Measurements from ENCODE around the gene SAMD8. TPM values are rescaled to one million over a fixed set of nuclear protein-coding genes. Genes with fewer than 3 reads are reported as not detected.
"Not testable (repeated sequence)": the region's sequence is repeated elsewhere in the genome, so short reads cannot be mapped to it uniquely, and the experiment has no call there.

The SAMD8 gene
- total RNA-seq, 1 donor from 2014 or later, result 42.7 TPM

- TF ChIP-seq POLR2A (IDR thresholded peaks at IDR 0.05) (no peak), POLR2AphosphoS5 (IDR thresholded peaks at IDR 0.05; ENCODE audit: insufficient read depth in 1 of 2, low read depth in 1 of 2) (no peak)
- TF ChIP-seq, protein P1, sequence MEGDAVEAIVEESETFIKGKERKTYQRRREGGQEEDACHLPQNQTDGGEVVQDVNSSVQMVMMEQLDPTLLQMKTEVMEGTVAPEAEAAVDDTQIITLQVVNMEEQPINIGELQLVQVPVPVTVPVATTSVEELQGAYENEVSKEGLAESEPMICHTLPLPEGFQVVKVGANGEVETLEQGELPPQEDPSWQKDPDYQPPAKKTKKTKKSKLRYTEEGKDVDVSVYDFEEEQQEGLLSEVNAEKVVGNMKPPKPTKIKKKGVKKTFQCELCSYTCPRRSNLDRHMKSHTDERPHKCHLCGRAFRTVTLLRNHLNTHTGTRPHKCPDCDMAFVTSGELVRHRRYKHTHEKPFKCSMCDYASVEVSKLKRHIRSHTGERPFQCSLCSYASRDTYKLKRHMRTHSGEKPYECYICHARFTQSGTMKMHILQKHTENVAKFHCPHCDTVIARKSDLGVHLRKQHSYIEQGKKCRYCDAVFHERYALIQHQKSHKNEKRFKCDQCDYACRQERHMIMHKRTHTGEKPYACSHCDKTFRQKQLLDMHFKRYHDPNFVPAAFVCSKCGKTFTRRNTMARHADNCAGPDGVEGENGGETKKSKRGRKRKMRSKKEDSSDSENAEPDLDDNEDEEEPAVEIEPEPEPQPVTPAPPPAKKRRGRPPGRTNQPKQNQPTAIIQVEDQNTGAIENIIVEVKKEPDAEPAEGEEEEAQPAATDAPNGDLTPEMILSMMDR (IDR thresholded peaks at IDR 0.05), result no peak
- no peak for DNase-seq (ENCODE audit: extremely low spot score in 2 of 2)
- Histone ChIP-seq H3K27ac (peak overlapping the region; percentile 99), H3K9me3 (no peaks in the 10 kb centered on the region), H3K27me3 (no peaks in the 10 kb centered on the region), H3K4me1 (peaks cover 61% of the 10 kb centered on the region), H3K4me3 (peak overlapping the region; percentile 62 to 94), H3K36me3 (peaks cover 6 to 40% of the 10 kb centered on the region in 2 donors)
- intact Hi-C loops (cut with DNase I), result no loop called here
Observed at GRCh38 chr10:75211007-75211691, 99.7 kb downstream of the SAMD8 start.

- Histone ChIP-seq H3K27me3 (no peaks in the 10 kb centered on the region), H3K9me3 (no peaks in the 10 kb centered on the region), H3K4me3 (peak overlapping the region; percentile 62 to 94), H3K4me1 (peaks cover 73% of the 10 kb centered on the region), H3K36me3 (peaks cover 6 to 52% of the 10 kb centered on the region in 2 donors), H3K27ac (peak overlapping the region; percentile 99)
- TF ChIP-seq POLR2AphosphoS5 (IDR thresholded peaks at IDR 0.05; ENCODE audit: insufficient read depth in 1 of 2, low read depth in 1 of 2), result no peak
- no peak for TF ChIP-seq POLR2A (IDR thresholded peaks at IDR 0.05)
- TF ChIP-seq, protein P1 (IDR thresholded peaks at IDR 0.05), result no peak
- DNase-seq (ENCODE audit: extremely low spot score in 2 of 2), result no peak
- intact Hi-C loops (cut with DNase I), result no loop called here
Observed at GRCh38 chr10:75212343-75212742, 100.9 kb downstream of the SAMD8 start.

- peaks cover 46% of the 10 kb centered on the region for H3K4me1 ChIP-seq
- no peak overlapping the region for H3K27ac ChIP-seq
- H3K4me3 ChIP-seq, result no peak overlapping the region
- peaks cover 0 to 86% of the 10 kb centered on the region in 2 donors for H3K36me3 ChIP-seq
- H3K9me3 ChIP-seq, result no peaks in the 10 kb centered on the region
- intact Hi-C loops (cut with DNase I), result loop anchor here (10.0 kb wide), 1 partner anchor 395 kb away; the partner anchor contains the start of gene KAT6B
- no peaks in the 10 kb centered on the region for H3K27me3 ChIP-seq
- no peak for DNase-seq (ENCODE audit: extremely low spot score in 2 of 2)
- TF ChIP-seq, protein P1 (IDR thresholded peaks at IDR 0.05), result no peak
- no peak for TF ChIP-seq POLR2A (IDR thresholded peaks at IDR 0.05)
- TF ChIP-seq POLR2AphosphoS5 (IDR thresholded peaks at IDR 0.05; ENCODE audit: insufficient read depth in 1 of 2, low read depth in 1 of 2), result no peak
Observed at GRCh38 chr10:75220274-75220673, 108.8 kb downstream of the SAMD8 start.

DNA sequence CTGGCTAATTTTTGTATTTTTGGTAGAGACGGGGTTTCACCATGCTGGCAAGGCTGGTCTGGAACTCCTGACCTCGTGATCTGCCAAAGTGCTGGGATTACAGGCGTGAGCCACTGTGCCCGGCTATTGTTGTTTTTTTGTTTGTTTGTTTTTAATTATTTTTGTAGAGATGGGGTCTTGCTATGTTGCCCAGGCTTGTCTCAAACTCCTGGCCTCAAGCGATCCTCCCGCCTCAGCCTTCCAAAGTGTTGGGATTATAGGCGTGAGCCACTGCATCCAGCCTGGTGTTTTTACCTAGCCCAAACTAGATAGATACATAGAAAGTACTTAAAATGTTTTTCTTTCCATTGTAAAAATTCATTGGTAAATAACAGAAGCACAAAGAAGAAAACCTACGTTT lies 110.0 kb downstream of the SAMD8 start:
- not testable (repeated sequence) for H3K27ac ChIP-seq; H3K9me3 ChIP-seq; H3K27me3 ChIP-seq; H3K4me3 ChIP-seq; DNase-seq (ENCODE audit: extremely low spot score in 2 of 2)
- Histone ChIP-seq H3K36me3 (peaks cover 0 to 73% of the 10 kb centered on the region in 2 donors), H3K4me1 (peaks cover 46% of the 10 kb centered on the region)
- intact Hi-C loops (cut with DNase I), result loop anchor here (10.0 kb wide), 1 partner anchor 397 kb away; the partner anchor contains the start of gene KAT6B

DNA sequence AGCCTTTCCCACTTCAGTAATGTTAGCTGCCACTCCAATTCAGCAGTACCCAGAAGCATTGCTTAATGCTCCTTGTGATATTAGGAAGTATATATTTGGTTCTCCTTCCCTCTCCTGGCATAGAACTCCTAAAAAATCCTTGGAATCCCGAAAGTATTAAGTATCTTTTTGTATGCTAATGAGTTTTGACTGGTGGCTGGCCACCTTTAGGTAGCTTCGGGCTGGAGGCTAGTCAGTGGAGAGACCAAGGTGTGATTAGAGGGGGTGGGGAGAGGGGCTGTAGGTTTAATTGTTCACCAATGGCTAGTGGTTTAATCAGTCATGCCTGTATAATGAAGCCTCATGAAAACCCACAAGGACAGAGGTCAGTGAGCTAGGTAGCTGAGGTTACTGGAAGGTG lies 112.1 kb downstream of the SAMD8 start:
- Histone ChIP-seq H3K36me3 (peaks cover 0 to 53% of the 10 kb centered on the region in 2 donors), H3K27ac (peak overlapping the region; percentile 87), H3K4me1 (peaks cover 56% of the 10 kb centered on the region), H3K4me3 (no peak overlapping the region), H3K27me3 (no peaks in the 10 kb centered on the region), H3K9me3 (no peaks in the 10 kb centered on the region)
- intact Hi-C loops (cut with DNase I), result loop anchor here (10.0 kb wide), 1 partner anchor 399 kb away; the partner anchor contains the start of gene KAT6B
- no peak for DNase-seq (ENCODE audit: extremely low spot score in 2 of 2)
- TF ChIP-seq, protein P1 (IDR thresholded peaks at IDR 0.05), result no peak
- TF ChIP-seq POLR2AphosphoS5 (IDR thresholded peaks at IDR 0.05; ENCODE audit: insufficient read depth in 1 of 2, low read depth in 1 of 2) (no peak), POLR2A (IDR thresholded peaks at IDR 0.05) (no peak)

Measured in vagina (tissue), 2 donors.